Spleen (tissue), 11 donors: ENCODE measurements around the gene SYCE1L. TPM values are rescaled to one million over a fixed set of nuclear protein-coding genes. Genes with fewer than 3 reads are reported as not detected.

Experiments used
- DNase-seq: peaks from one replicate; pipeline ENCODE4 v3.0.0-alpha.2; 2020
- H3K27ac ChIP-seq, 8 donors: fragments of 200-600 bp; sonication (generic) in 7 of 8; 1 replicate in 4 of 8; 2 replicates in 4 of 8; pipeline versions ENCODE4 v1.5.0 to v1.8.0; 2016 to 2021; ENCODE audit warnings: inconsistent platforms in 4 of 8, mild to moderate bottlenecking in 4 of 8, moderate library complexity in 1 of 8
- H3K27me3 ChIP-seq, 7 donors: fragments of 200-600 bp; sonication (generic) in 6 of 7; replicated peaks in 1 of 7; 1 replicate in 4 of 7; 2 replicates in 3 of 7; pipeline versions ENCODE4 v1.5.0 to v1.8.0; 2016 to 2021; ENCODE audit warnings: inconsistent platforms in 3 of 7, mild to moderate bottlenecking in 1 of 7
- H3K36me3 ChIP-seq, 6 donors: fragments of 200-600 bp; sonication (generic) in 5 of 6; 1 replicate in 4 of 6; 2 replicates in 2 of 6; pipeline versions ENCODE4 v1.5.0 to v1.8.0; 2016 to 2021; ENCODE audit warnings: inconsistent platforms in 2 of 6
- H3K4me1 ChIP-seq, 6 donors: fragments of 200-600 bp; sonication (generic) in 5 of 6; 1 replicate in 3 of 6; 2 replicates in 3 of 6; pipeline versions ENCODE4 v1.5.0 to v1.8.0; 2016 to 2021; ENCODE audit warnings: inconsistent platforms in 3 of 6
- H3K4me3 ChIP-seq, 8 donors: fragments of 200-600 bp; sonication (generic) in 7 of 8; 1 replicate in 4 of 8; 2 replicates in 4 of 8; pipeline versions ENCODE4 v1.5.0 to v1.8.0; 2016 to 2021; ENCODE audit warnings: inconsistent platforms in 4 of 8, mild to moderate bottlenecking in 4 of 8, moderate library complexity in 2 of 8
- H3K9me3 ChIP-seq, 8 donors: fragments of 200-600 bp; sonication (generic) in 7 of 8; 1 replicate in 4 of 8; 2 replicates in 4 of 8; pipeline versions ENCODE4 v1.5.0 to v1.8.0; 2016 to 2021; ENCODE audit warnings: inconsistent platforms in 4 of 8
- CTCF ChIP-seq, 11 experiments: fragments of 200-600 bp in 7 of 11; fragments of 450-650 bp in 4 of 11; sonication (generic) in 4 of 11; IDR thresholded peaks in 8 of 11; conservative IDR thresholded peaks in 3 of 11; 1 replicate in 7 of 11; 2 replicates in 4 of 11; pipeline versions ENCODE4 v1.4.0 to v1.8.0; 2016 to 2021; ENCODE audit warnings: antibody characterized with exemption in 11 of 11, inconsistent platforms in 4 of 11, mild to moderate bottlenecking in 1 of 11
- POLR2A ChIP-seq, 3 donors: fragments of 450-650 bp; IDR thresholded peaks; one replicate each; pipeline ENCODE4 v1.5.1; 2017; ENCODE audit warnings: antibody characterized with exemption in 3 of 3, mild to moderate bottlenecking in 1 of 3
- POLR2AphosphoS5 ChIP-seq, 3 donors: sonication (generic); formaldehyde crosslinking; IDR thresholded peaks; one replicate each; pipeline ENCODE4 v1.5.1; 2017; ENCODE audit warnings: antibody characterized with exemption in 3 of 3
- WGBS, 5 donors: extraction: QIAGEN DNeasy Blood & Tissue Kit in 3 of 5; methylation state at CpG; one replicate each; pipeline versions ENCODE4 v1.1.5 to v1.1.7; 2013 to 2018; 5-methylcytosine and 5-hydroxymethylcytosine counted together
- intact Hi-C: fragments of 100-400 bp; cut with DNase I; formaldehyde crosslinking; loops from one replicate; pipeline ENCODE4 v1.15.0; 2023; ENCODE audit warnings: low total_unique reads
- polyA plus RNA-seq, 3 donors: library from polyadenylated mRNA; stranded (reverse); fragments of 200-250 nt; gene quantifications; one replicate each; pipeline ENCODE4 v1.2.1, GENCODE V29; 2013
- total RNA-seq, 7 donors: library from RNA; depleted of rRNA in 3 of 7; stranded (reverse); fragments of >200 nt in 3 of 7; fragmentation: NEBNext Ultra II Directional in 4 of 7; extraction: Animal tissue kit (Norgen Biotek cat#: 25700) in 4 of 7; gene quantifications; one replicate each; pipeline versions ENCODE4 v1.1.0 to v1.2.1, GENCODE V29; 2016 to 2021
- donor health status: healthy with polysubstance abuse.
- donor health status: DM: no; HTN: no; CAD: no; lungs with moderate emphysema.
- donor health status: DM: no; HTN: no; CAD: no.
- donor health status: Bipolar disorder and iron deficiency.
- donor health status: healthy.
- donor health status: DM: no; HTN: no; CAD: no.
- donor health status: DM: yes; HTN: yes; CAD: no.

The SYCE1L gene
- total and polyA plus RNA-seq, 10 donors, result 1.4 to 9.6 (median 4.4) TPM; not detected in 2

- Histone ChIP-seq H3K9me3 (no peaks in the 10 kb centered on the region), H3K36me3 (no peaks in the 10 kb centered on the region), H3K27ac (no peak overlapping the region), H3K4me3 (no peak overlapping the region), H3K27me3 (peaks cover 0 to 30% (median 11%) of the 10 kb centered on the region in 7 donors), H3K4me1 (no peaks in the 10 kb centered on the region)
- TF ChIP-seq POLR2AphosphoS5 (IDR thresholded peaks at IDR 0.05), result no peak
- TF ChIP-seq POLR2A (IDR thresholded peaks at IDR 0.05), result no peak
- TF ChIP-seq CTCF (IDR thresholded peaks at IDR 0.05 in 8 of 11, conservative IDR thresholded peaks at IDR 0.05 in 3 of 11), result no peak
- 72 to 81% (median 78%) methylated on average over 2 of the region's 2 CpGs for WGBS, 5 donors
- intact Hi-C loops, result no loop called here
- no peak for DNase-seq
Observed at GRCh38 chr16:77166726-77167125, 32.5 kb upstream of the SYCE1L start.

- WGBS, 5 donors, result 65 to 77% (median 71%) methylated on average over 4 of the region's 4 CpGs
- H3K36me3 ChIP-seq, result no peaks in the 10 kb centered on the region
- no peak overlapping the region for H3K27ac ChIP-seq
- TF ChIP-seq POLR2AphosphoS5 (IDR thresholded peaks at IDR 0.05) (no peak), CTCF (IDR thresholded peaks at IDR 0.05 in 8 of 11, conservative IDR thresholded peaks at IDR 0.05 in 3 of 11) (no peak), POLR2A (IDR thresholded peaks at IDR 0.05) (no peak)
- no peaks in the 10 kb centered on the region for H3K9me3 ChIP-seq
- no peaks in the 10 kb centered on the region for H3K4me1 ChIP-seq
- intact Hi-C loops, result no loop called here
- H3K4me3 ChIP-seq, result no peak overlapping the region
- H3K27me3 ChIP-seq, result peaks cover 0 to 38% (median 11%) of the 10 kb centered on the region in 7 donors
- no peak for DNase-seq
Observed at GRCh38 chr16:77168901-77169300, 30.3 kb upstream of the SYCE1L start.

- H3K9me3 ChIP-seq, result no peaks in the 10 kb centered on the region
- WGBS, 5 donors, result 17 to 24% (median 21%) methylated on average over 6 of the region's 6 CpGs
- H3K4me1 ChIP-seq, result no peaks in the 10 kb centered on the region
- H3K27me3 ChIP-seq, result peaks cover 0 to 38% (median 11%) of the 10 kb centered on the region in 7 donors
- no peak for DNase-seq
- TF ChIP-seq CTCF (IDR thresholded peaks at IDR 0.05 in 8 of 11, conservative IDR thresholded peaks at IDR 0.05 in 3 of 11), result peak in 9 of 11 experiments; percentile 17 to 65 (median 49)
- no peak for TF ChIP-seq POLR2A (IDR thresholded peaks at IDR 0.05)
- H3K4me3 ChIP-seq, result no peak overlapping the region
- H3K36me3 ChIP-seq, result no peaks in the 10 kb centered on the region
- intact Hi-C loops, result loop anchor here (2.0 kb wide), 1 partner anchor 1381 kb away; no protein-coding TSS in a partner anchor
- no peak overlapping the region for H3K27ac ChIP-seq
Observed at GRCh38 chr16:77169650-77170236, 29.5 kb upstream of the SYCE1L start.

- peaks cover 0 to 38% (median 11%) of the 10 kb centered on the region in 7 donors for H3K27me3 ChIP-seq
- DNase-seq, result no peak
- H3K9me3 ChIP-seq, result no peaks in the 10 kb centered on the region
- no peaks in the 10 kb centered on the region for H3K36me3 ChIP-seq
- TF ChIP-seq CTCF (IDR thresholded peaks at IDR 0.05 in 8 of 11, conservative IDR thresholded peaks at IDR 0.05 in 3 of 11) (no peak), POLR2AphosphoS5 (IDR thresholded peaks at IDR 0.05) (no peak), POLR2A (IDR thresholded peaks at IDR 0.05) (no peak)
- no peaks in the 10 kb centered on the region for H3K4me1 ChIP-seq
- intact Hi-C loops, result loop anchor here (2.0 kb wide), 1 partner anchor 1382 kb away; no protein-coding TSS in a partner anchor
- no peak overlapping the region for H3K4me3 ChIP-seq
- 51 to 64% (median 58%) methylated on average over 4 of the region's 4 CpGs for WGBS, 5 donors
- no peak overlapping the region for H3K27ac ChIP-seq
Observed at GRCh38 chr16:77170805-77171204, 28.4 kb upstream of the SYCE1L start.
